Non-pigmented ciliary epithelial cell (primary cell): ENCODE data around the gene FRMPD2.
"Not testable (repeated sequence)": the region's sequence is repeated elsewhere in the genome, so short reads cannot be mapped to it uniquely, and the experiment has no call there.

Experiments used
- DNase-seq: peaks from one replicate; pipeline ENCODE4 v3.0.0-alpha.2; 2010; ENCODE audit warnings: low read depth

The FRMPD2 gene

GRCh38 chr10:48197236-48197899, 77.1 kb downstream of the FRMPD2 start:
- DNase-seq = no peak

GRCh38 chr10:48195803-48196202, 78.7 kb downstream of the FRMPD2 start:
- no peak for DNase-seq

GRCh38 chr10:48194830-48195229, 79.7 kb downstream of the FRMPD2 start:
- no peak for DNase-seq

- DNase-seq = no peak
Observed at GRCh38 chr10:48193556-48193955, 80.9 kb downstream of the FRMPD2 start.

GRCh38 chr10:48192881-48193450, 81.5 kb downstream of the FRMPD2 start:
- DNase-seq = no peak

GRCh38 chr10:48187713-48188485, 86.6 kb downstream of the FRMPD2 start:
- no peak for DNase-seq

GRCh38 chr10:48187126-48187525, 87.4 kb downstream of the FRMPD2 start:
- DNase-seq = no peak

- not testable (repeated sequence) for DNase-seq
Observed at GRCh38 chr10:48186264-48186804, 88.2 kb downstream of the FRMPD2 start.

GRCh38 chr10:48184224-48184623, 90.3 kb downstream of the FRMPD2 start:
- DNase-seq = no peak

- DNase-seq = not testable (repeated sequence)
Observed at GRCh38 chr10:48172715-48173114, 101.8 kb downstream of the FRMPD2 start.

GRCh38 chr10:48160670-48161069, 113.8 kb downstream of the FRMPD2 start:
- DNase-seq = not testable (repeated sequence)

GRCh38 chr10:48160163-48160562, 114.3 kb downstream of the FRMPD2 start:
- not testable (repeated sequence) for DNase-seq

GRCh38 chr10:48154211-48155140, 120.0 kb downstream of the FRMPD2 start:
- not testable (repeated sequence) for DNase-seq

- DNase-seq = not testable (repeated sequence)
Observed at GRCh38 chr10:48147643-48148042, 126.9 kb downstream of the FRMPD2 start.

- DNase-seq = not testable (repeated sequence)
Observed at GRCh38 chr10:48143721-48144642, 130.5 kb downstream of the FRMPD2 start.

- not testable (repeated sequence) for DNase-seq
Observed at GRCh38 chr10:48140949-48141348, 133.5 kb downstream of the FRMPD2 start.

GRCh38 chr10:48139953-48140850, 134.3 kb downstream of the FRMPD2 start:
- not testable (repeated sequence) for DNase-seq

GRCh38 chr10:48128954-48129353, 145.5 kb downstream of the FRMPD2 start:
- not testable (repeated sequence) for DNase-seq

GRCh38 chr10:48126251-48126650, 148.2 kb downstream of the FRMPD2 start:
- DNase-seq = not testable (repeated sequence)
